Activated T-cell treated with anti-CD3 and anti-CD28 coated beads for 1 hour (primary cell): ENCODE measurements around the gene CCDC85C.

ENCODE experiments used
- DNase-seq: peaks from one replicate; pipeline ENCODE4 v3.0.0-alpha.2; 2020; ENCODE audit warnings: low read depth

The CCDC85C gene

DNA sequence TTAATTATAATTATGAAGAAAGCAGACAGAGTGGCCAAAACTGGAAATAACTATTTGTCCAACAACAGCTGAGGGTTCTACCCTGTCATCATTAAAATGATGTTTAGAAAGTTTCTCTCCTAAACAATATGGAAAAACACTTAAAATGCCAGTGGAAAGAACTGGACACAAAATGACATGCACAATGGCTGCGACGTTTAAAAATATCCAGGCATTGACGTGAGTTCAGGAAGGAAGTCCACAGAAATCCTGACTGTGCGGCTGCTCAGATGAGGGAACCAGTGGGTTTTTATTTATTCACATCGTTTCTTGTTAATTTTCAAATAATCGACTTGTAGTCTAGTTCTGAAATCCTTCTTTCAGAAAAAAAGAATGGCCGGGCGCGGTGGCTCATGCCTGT, 64.5 kb downstream of the CCDC85C start:
- no peak for DNase-seq

DNA sequence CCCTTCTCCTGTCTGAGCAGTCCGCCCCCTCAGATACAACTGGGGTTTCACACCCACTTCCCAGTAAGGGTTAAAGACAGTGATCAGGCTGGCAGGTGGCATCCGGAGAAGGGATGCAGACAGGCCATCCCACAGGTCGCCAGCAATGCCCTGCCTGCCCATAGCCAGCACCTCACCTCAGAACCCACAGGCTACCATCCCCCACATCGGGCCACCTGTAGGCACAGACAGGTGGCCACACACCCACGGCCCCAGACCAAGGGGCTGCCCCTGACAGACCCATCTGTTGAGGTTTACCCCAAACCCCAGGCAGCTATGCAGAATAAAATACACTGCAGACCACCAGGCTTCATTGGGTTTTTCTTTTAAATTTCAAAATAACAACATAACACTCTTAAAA, 65.3 kb downstream of the CCDC85C start:
- no peak for DNase-seq

DNA sequence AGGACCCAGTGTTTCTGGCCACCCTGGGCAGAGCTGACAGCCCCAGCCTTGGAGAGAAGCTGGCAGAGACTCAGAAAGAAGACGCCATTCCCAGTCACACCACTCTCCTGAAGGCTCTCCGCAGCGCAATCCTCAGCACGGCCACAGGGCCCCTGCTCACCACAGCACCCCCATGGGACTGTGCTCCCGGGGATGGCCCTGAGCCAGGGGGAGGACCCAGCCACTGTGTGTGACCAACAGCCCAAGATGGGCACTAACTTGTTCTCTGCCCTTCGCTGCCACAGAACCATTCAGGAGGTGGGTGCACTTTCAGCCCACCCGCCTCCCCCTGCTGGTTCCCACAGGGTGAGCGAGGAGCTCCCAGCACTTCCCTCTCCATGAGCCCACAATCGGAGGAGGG, 65.7 kb downstream of the CCDC85C start:
- no peak for DNase-seq

DNA sequence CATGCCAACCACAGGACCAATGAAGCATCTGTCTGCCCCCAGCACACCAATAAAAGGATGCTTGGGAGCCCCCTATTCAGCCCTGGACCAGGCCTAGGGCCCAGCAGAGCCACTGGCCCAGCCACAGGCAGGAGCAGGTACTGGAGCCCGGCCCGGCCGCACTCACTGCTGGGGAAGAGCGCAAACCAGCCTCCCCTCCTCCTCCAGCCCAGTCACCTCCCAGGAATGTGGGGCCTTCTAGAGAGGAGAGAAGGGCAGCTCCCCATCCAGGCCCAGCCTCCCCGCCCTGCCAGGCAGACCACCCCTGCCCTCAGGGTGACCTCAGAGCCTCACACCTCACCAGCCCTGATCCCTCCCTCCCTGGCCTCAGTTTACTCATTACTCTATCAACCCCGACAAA, 66.6 kb downstream of the CCDC85C start:
- DNase-seq = no peak

DNA sequence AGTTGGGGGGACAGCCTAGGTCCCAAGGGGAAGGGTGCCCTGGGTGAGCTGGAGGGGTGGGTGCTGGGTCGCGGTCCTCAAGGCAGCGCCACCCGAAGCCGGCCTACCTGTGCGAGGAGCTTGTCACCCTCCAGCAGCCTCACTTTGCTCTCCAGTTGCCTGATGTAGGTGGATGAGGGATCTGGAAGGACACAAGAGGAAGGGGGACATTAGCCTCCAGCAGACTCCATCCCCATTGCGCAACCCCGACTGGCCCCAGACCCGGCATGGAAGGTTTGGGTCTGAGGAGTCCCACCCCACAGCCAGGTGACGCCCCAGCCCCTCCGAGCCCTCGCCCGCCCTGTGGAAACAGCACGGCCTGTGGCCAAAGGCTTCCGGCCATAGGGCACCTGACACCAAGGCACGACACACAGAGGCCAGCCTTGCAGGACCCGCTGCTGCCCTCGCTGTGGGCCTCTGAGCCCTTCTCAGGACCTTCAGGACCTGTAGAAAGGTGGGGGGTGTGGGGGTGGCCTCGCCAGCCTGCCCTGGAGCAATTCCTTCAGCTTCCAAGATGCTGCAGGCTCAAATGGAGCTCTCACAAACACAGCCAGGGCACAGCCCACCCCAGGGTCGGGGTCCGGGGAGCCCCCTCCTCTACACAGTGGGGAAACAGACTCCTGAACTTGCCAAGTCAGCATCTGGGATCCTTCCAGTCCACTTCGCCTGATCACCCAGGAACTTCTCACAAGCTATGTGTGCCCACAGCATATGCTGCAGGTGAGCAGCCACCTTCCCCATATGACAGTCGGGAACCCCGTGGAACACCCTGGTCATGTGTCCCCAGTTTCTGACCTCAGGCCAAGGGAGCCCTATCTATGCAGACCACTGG, 67.9 kb downstream of the CCDC85C start:
- DNase-seq = no peak

DNA sequence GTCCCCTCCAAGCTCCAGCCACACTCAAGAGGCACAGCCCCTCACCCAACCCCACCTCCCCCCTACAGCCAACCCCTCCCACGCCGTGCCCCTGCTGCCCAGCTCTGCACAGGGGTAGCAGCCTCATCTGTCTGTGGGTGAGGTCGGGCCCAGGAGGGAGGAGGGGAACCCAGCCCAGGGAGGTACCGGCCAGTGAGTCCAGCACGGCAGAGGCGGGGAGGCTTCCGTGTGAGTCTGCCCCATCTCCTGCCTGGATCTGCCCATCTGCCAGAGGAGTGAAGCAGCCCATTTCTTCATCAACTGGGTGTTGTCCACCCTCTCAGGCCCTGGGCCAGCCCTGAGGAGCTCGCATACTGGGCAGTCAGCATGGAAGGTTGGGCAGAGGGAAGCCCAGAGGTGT, 68.6 kb downstream of the CCDC85C start:
- DNase-seq = no peak

DNA sequence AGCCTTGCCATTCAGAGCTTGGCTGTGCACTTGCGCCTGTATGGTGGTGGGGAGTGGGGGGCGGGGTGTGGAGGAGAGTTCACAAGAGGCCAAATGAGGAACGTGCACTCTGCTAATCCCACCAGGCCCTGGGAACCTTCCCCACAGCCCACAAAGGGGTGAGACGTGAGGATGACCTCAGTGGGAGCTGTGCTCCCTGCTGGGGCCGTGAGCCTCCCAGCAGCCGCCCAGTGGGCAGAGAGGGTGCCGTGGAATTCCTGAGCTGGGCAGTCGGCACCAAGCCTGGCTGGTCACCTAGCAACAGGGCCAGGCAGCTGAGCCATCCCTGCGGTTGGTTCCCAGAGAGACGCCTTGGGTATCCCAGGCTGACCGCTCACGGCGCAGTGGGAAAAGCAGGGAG, 69.1 kb downstream of the CCDC85C start:
- DNase-seq = no peak

DNA sequence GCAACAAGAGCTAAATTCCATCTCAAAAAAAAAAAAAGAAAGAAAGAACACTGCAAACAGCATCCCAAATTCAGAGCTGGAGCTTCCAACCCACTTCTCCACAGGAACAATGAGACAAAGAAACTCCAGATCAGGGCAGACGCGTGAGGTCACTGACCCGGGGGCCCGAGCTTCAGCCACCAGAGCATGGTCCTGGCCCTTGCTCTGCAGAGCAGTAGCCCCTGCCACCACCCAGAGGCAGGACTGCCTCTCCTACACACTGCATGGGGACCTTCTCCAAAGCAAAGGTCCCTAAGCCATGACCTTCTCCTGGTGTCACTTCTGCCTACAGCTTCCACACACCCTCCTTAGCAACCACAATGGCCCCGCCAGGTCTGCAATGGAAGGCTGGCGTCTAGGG, 69.7 kb downstream of the CCDC85C start:
- no peak for DNase-seq

DNA sequence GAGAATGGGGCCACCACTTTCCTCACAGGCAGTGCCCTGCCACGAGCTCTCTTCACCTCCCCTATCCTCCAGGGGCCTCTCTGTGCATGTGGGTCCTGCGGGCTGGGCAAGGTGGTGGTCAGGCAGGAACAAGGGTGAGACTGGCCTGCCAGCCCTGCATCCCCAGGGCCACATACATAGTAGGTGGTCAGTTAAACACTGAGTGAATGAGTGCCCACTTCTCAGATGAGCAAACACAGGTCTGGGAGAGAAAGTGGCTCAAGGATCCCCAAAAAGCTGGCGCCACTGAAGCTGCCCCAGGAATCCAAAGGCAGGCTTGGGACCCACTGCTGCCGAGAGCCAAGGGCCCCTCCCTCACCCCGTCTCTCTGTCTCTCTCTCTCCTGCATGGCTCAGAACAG, 71.7 kb downstream of the CCDC85C start:
- no peak for DNase-seq

DNA sequence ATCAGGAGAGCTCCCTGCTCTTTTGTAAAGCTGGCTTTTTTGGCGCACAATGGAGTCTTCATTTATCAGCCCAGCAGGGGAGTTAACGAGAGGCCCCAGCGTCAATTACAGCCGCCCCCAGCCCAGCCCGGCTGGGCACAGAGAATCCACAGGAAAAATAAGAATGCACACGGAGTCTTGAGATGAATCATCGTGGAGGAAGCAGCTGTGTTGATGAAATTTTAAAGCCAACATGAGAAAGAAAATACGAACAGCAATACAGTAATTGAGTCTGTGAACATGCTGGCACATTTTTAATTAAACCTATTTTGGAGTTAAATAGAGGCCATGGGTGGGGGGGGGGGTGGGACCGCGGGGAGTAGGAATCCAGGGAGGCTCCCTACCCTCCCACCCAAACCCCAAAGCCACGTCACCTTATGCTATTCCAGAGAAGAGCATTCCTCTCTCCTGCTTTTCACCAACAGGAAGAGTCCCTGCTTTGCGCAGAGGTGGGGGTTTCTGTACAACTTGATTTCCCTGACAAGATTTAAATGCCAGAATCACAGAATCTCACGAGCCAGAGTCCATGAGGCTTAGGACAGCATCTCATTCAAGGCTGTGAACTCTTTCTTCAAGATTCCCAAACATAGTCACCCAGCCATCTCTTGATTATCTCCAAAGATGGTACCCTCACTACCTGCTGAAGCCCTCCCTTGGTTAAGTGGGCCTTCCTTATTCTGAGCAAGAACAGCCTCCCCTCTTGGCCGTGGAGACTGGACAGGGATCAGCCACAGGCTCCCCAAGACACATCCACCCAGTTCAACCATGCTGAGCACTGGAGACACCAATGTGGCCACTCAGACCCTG, 72.5 kb downstream of the CCDC85C start:
- DNase-seq = no peak

DNA sequence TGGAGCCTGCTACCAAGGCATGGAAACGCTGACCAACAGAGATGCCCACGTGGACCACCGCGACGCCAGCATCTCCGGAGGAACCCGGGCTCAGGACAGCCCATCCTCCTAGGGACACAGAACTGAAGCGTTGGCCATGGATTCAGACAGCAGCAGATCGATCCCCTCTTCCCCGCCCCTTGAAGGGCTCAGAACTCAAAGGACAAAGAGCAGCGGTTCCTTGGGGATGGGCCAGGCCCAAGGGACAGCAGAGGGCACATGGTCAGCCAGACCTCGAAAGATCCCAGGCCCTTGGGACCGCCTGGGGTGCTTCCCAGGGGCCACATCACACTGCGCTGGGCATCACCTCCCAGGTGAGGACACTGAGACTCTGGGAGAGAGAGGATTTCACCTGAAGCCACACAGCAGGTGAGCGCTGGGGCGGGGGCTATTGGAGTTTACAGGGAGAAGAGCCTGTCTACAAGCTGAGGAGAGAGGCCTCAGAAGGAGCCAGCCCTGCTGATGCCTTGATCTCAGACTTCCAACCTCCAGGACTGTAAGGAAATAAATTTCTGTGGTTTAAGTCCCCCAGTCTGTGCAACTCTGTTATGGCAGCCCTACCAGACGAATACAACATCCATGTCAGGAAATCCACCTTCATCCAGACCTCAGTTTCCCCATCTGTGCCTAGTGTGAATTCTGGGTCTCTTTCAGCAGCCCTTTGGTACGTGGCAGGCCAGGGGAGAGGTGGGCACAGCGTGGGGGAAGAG, 73.4 kb downstream of the CCDC85C start:
- no peak for DNase-seq

DNA sequence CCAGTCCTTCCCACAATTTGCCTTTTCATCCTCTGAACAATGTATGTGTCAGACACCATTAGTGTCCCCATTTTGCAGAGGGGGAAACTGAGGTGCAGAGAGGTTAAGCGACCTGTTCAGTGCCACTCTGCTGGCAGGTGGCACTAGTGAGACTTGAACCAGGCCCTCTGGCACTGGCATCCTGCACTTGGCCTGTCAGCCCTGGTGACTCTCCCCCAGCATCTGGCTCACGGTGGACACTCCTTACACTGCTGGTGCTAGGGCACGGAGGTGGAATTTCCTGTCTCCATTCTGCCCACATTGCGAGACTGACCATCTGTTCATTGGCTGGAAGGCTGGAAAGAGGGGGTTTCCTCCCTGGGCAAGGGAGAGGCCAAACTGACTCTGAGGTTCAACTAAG, 74.1 kb downstream of the CCDC85C start:
- DNase-seq = no peak

DNA sequence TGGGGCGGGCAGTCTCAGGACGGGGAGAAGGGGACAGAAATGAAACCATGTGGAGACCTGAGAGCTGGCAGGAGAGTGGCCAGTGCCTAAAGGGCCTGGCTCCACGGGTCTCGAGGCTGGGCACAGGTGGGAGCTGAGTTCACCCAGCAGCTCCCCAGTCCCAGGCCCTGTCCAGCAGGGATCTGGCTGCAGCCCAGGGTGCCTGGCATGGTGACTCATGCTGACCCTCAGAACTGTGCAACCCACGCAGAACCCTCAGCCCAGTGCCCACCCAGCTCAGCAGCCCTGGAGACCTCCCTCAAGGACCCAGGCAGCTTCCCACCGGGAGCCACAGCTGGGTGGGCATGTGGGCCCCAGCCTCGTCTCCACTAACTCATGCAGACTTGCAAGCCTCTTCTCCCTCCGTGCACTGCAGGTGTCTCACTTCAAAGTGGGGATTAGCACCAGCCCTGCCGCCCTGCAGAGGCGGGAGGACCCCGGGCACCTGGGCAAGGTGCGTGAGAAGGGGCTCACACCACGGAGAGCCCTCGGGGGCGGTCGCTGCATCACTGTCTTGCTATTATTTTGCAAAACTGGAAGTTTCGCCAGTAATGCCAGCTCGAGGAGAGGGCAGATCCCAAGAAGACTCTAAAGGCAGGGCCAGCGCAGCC, 76.5 kb downstream of the CCDC85C start:
- no peak for DNase-seq

DNA sequence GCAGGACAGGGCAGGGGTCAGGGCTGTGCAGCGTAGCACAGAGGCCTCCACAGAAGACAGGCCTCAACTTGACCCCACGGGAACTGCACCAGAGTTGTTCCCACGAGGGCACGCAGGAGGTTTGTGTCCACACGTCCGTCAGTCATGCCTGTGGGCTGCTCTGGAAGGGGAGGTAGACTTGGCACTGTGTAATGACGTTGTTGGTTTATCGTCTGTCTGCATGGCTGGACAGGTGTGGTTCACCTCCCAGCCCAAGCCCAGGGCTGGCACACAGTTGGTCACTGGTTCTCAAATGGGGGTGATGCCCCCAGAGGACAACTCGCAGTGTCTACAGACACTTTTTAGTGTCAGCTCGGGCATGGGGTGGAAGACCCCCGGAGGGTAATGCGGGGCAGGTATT, 77.0 kb downstream of the CCDC85C start:
- DNase-seq = no peak

DNA sequence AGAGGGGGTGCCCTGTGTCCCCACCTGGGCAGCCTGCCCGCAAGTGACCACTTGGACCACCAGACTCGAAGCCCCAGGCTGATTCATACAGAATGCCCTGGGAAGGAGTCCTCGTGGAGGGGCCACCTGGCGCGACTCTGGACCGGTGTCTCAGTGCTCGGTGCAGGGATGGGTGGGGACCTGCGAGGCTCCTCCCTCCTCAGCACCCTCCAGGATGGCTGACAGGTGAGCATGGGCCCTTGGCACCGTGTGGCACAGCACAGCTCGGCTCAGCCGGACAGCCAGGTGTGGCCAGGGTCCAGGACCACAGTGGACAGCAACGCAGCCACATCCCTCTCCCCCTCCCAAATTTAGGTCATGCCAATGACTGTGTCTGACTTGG, 78.3 kb downstream of the CCDC85C start:
- no peak for DNase-seq

DNA sequence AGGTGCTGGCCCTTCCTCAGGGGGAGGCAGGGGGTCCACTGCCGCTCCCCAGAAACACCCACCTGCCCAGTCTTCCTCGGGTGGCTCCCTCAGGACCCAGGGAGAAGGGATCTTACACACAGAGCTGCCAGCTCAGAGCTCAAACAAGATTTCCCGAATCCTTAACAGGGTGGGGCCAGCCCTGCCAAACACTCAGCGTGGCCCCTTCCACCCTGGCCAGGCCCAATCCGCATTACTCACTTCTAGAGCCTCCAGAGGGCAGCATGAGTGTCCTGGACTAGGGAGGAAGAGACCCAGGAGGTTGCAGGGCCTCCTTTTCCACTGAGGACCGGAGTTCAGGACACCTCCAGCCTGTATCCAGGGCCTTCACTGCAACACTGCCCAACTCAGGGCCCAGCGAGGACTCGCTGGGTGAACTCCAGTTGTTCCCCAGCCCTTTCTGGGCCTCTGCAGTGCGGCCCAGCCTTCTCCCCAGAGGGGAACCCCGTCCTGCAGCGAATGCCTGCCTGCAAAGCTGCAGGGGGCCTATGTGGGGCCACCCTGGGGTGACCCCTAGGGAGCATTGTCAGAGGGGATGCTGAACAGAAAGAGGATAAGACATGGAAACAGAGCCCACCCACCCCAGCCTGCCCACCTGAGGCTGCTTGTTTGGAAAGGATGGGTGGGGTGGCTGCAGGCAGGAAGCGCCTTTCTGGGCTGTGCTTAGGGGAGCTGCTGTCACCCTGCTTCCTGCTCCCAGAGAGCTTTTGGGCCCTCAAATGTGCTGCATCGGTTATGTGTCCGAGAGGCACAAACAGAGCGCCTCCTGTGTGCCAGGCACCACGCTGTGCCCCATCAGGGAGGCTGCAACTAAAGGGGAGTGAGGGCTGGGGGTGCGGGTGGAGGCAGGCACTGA, 79.0 kb downstream of the CCDC85C start:
- DNase-seq = no peak

DNA sequence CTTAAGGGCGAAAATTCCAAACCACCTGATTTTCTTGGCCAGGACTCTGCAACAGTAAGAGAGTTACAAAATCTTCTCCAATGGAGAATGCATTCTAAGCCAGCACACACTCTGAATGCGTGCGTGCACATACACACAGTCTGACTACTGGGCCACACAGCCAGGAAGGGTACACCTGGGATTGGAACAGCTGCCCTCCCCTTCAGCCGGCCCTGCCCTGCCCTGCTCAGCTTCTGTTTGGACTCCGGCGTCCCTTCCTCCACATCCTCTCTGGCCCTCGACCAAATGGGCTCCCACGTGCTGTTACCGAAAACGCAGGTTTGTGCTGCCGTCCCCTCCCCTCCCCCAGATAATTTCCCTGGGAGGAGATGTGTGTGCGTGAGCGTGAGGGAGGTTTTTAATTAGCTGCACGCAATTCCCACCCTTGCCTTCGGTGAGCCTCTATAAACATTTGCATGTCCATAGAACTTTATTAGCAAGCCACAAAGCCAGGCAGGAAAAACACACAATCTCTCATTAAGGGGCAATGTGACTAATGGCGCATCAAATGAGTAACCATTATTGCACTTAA, 79.8 kb downstream of the CCDC85C start:
- no peak for DNase-seq

DNA sequence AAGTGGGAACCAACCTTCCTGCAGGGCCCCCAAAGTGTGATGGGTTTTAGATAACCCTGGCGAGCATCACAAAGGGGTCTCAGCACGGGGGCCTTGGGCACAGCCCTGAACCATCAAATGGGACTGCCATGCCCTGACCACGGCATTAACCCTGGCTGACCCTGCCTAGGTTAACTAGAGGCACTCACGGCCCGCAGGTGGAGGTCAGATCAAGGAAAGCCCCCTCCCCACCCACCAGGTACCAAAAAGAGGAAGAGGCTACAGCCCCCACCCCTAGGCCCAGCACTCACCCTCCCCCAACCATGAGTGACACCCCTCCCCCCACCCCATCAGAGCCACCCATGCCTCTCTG, 80.3 kb downstream of the CCDC85C start:
- no peak for DNase-seq

DNA sequence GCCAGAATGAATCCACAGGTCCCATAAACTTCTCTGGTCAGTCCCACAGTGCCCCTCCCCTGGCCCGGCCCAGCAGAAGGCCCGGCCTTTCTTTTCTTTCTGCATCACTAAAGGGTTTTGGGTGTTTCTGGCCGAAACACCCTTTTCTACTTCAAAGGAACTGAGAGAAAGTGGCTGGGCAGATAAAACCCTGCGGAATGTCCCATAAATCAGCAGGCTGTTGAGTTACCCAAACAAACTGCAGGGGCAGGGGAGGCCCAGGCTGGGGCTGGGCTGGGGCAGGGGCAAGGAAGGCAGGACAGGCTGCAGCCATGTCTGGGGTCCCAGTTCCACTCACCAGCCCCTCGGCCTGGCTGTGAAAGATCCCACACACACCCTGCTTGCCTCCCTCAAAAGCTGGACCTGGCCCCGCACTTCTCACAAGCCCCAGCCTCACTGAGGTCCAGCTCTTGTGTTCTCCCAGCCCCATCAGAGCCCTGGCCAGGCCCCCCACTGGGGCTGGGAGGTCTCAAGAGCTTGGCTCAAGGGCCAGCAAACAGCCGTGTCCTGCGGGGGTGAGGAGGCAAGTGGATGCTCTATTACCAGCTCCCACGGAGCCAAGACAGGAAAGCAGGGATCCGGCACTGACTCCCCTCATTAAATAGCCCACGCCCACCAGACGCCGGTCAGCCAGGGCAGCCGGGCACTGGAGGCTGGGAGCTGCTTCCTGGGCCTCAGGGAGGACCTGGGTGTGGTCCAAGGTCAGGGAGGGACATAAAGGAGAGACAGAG, 80.9 kb downstream of the CCDC85C start:
- no peak for DNase-seq

DNA sequence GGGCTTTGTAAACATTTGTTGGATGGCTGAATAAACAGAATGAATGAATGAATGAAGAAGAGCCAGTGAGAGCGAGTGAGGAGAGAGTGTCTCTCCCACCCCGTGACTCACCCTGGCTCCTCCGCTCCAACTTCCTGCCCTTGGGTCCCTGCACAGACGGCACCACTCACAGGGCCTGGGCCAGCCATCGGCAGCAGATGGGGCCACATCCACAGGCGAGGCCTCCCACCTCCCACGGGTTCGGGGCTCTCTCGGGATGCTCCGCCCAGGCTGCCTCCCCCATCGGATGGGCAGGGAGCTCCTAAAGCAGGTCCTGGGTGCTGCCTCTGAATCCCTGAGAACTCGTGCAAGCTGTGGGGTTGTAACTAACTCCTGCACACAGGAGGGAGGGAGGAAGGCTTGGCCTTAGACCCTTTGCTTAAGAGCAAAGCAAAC, 81.5 kb downstream of the CCDC85C start:
- DNase-seq = no peak
